IMR-90 (cell line): Measurements from ENCODE around the gene CSK. TPM values are rescaled to one million over a fixed set of nuclear protein-coding genes. Genes with fewer than 3 reads are reported as not detected.

Experiments used
- ATAC-seq: fragments of 200-7000 bp; cut with Tn5 transposase; 2 replicates; pipeline ENCODE4 v1.9.1; 2020; ENCODE audit warnings: low read depth, mild to moderate bottlenecking, moderate library complexity
- BruUV-seq: library from RNA; stranded (reverse); fragments of 400-500 nt; replicated peaks from 2 replicates; lab custom pipeline; 2021; lab: Mats Ljungman, UMichigan
- CTCF ChIA-PET: fragments of 300-600 bp; formaldehyde crosslinking; extraction: SDS; loops from one replicate; lab custom pipeline; 2021; ENCODE audit warnings: antibody characterized with exemption; lab: Yijun Ruan, JAX
- POLR2A ChIA-PET: fragments of 300-600 bp; sonication (Branson Sonifier 250); formaldehyde crosslinking; loops from one replicate; lab custom pipeline; 2022; ENCODE audit warnings: antibody characterized with exemption; ENCODE audit not compliant: unreplicated experiment; lab: Charles Lee
- DNase-seq: peaks from one replicate; pipeline ENCODE4 v3.0.0; 2013
- H2AFZ ChIP-seq: replicated peaks from 2 replicates; pipeline ENCODE3; 2013; ENCODE audit warnings: low read length, mild to moderate bottlenecking; ENCODE audit not compliant: poor library complexity
- H2AK5ac ChIP-seq: 2 replicates; pipeline ENCODE4 v1.6.1; 2013; ENCODE audit warnings: low read depth, low read length, inconsistent platforms
- H2AK9ac ChIP-seq: replicated peaks from 2 replicates; pipeline ENCODE3; 2013; ENCODE audit warnings: mild to moderate bottlenecking, low read depth, low read length, moderate library complexity; ENCODE audit not compliant: poor library complexity
- H2BK120ac ChIP-seq: 2 replicates; pipeline ENCODE4 v1.6.1; 2013; ENCODE audit warnings: low read depth, low read length, inconsistent platforms
- H2BK15ac ChIP-seq: 3 replicates; pipeline ENCODE4 v1.6.1; 2013; ENCODE audit warnings: low read depth, low read length, inconsistent platforms
- H2BK20ac ChIP-seq: 2 replicates; pipeline ENCODE4 v1.6.1; 2013; ENCODE audit warnings: low read depth, mild to moderate bottlenecking, inconsistent platforms, low read length, moderate library complexity
- H2BK5ac ChIP-seq: 2 replicates; pipeline ENCODE4 v1.6.1; 2013; ENCODE audit warnings: mild to moderate bottlenecking, low read depth, low read length, inconsistent platforms; ENCODE audit not compliant: poor library complexity, severe bottlenecking
- H3K14ac ChIP-seq: replicated peaks from 2 replicates; pipeline ENCODE4 v1.6.1; 2013; ENCODE audit warnings: low read depth, low read length, inconsistent platforms
- H3K18ac ChIP-seq: 2 replicates; pipeline ENCODE4 v1.6.1; 2013; ENCODE audit warnings: low read depth, low read length, control low read depth
- H3K23ac ChIP-seq: 2 replicates; pipeline ENCODE4 v1.6.1; 2013; ENCODE audit warnings: low read depth, low read length, inconsistent platforms
- H3K27ac ChIP-seq: 2 replicates; pipeline ENCODE4 v1.5.1; 2013; ENCODE audit warnings: mild to moderate bottlenecking, control low read depth, low read length; ENCODE audit not compliant: insufficient read depth
- H3K27me3 ChIP-seq: 2 replicates; pipeline ENCODE4 v1.6.1; 2013; ENCODE audit warnings: low read length; ENCODE audit not compliant: control insufficient read depth, insufficient read depth
- H3K36me3 ChIP-seq: 2 replicates; pipeline ENCODE4 v1.6.1; 2013; ENCODE audit warnings: low read length, mixed read lengths; ENCODE audit not compliant: control insufficient read depth, insufficient read depth
- H3K4ac ChIP-seq: 2 replicates; pipeline ENCODE4 v1.6.1; 2013; ENCODE audit warnings: low read depth, low read length, inconsistent platforms
- H3K4me1 ChIP-seq: 2 replicates; pipeline ENCODE4 v1.6.1; 2013; ENCODE audit warnings: low read length, mixed read lengths; ENCODE audit not compliant: control insufficient read depth, insufficient read depth
- H3K4me2 ChIP-seq: 2 replicates; pipeline ENCODE4 v1.6.1; 2013; ENCODE audit warnings: low read depth, mild to moderate bottlenecking, control low read depth, low read length, moderate library complexity
- H3K4me3 ChIP-seq: 2 replicates; pipeline ENCODE4 v1.5.1; 2013; ENCODE audit warnings: low read depth, mild to moderate bottlenecking, control low read depth, low read length, moderate library complexity; ENCODE audit not compliant: insufficient read depth
- H3K56ac ChIP-seq: 2 replicates; pipeline ENCODE4 v1.6.1; 2013; ENCODE audit warnings: low read length, inconsistent platforms; ENCODE audit not compliant: insufficient read depth; ENCODE audit errors: extremely low read depth
- H3K79me1 ChIP-seq, 2 experiments: 2 replicates each; pipeline ENCODE4 v1.6.1; 2013; ENCODE audit warnings: low read length in 2 of 2, inconsistent platforms in 1 of 2, low read depth in 1 of 2
- H3K9ac ChIP-seq: 2 replicates; pipeline ENCODE4 v1.6.1; 2013; ENCODE audit warnings: low read depth, low read length, control low read depth
- H3K9me1 ChIP-seq: 2 replicates; pipeline ENCODE4 v1.6.1; 2013; ENCODE audit warnings: low read length, inconsistent platforms; ENCODE audit not compliant: insufficient read depth
- H3K9me3 ChIP-seq: 2 replicates; pipeline ENCODE4 v1.6.1; 2013; ENCODE audit warnings: low read length; ENCODE audit not compliant: control insufficient read depth, insufficient read depth
- H4K20me1 ChIP-seq: 2 replicates; pipeline ENCODE4 v1.6.1; 2013; ENCODE audit warnings: low read length, inconsistent platforms; ENCODE audit not compliant: insufficient read depth
- H4K5ac ChIP-seq: 2 replicates; pipeline ENCODE4 v1.6.1; 2013; ENCODE audit warnings: mild to moderate bottlenecking, low read depth, low read length, control low read depth
- H4K8ac ChIP-seq, 2 experiments: 2 replicates each; pipeline ENCODE4 v1.6.1; 2013; ENCODE audit warnings: low read depth in 2 of 2, low read length in 2 of 2, control low read depth in 1 of 2, inconsistent platforms in 1 of 2
- H4K91ac ChIP-seq: 2 replicates; pipeline ENCODE4 v1.6.1; 2013; ENCODE audit warnings: low read depth, low read length, inconsistent platforms; ENCODE audit not compliant: insufficient read depth
- MAZ ChIP-seq: IDR thresholded peaks from 2 replicates; pipeline ENCODE4 v1.6.1; 2012; ENCODE audit warnings: low read depth, mild to moderate bottlenecking, low read length, improper control_type of control experiment, moderate library complexity, borderline replicate concordance
- NFE2L2 ChIP-seq: fragments of 150-350 bp; IDR thresholded peaks from 2 replicates; pipeline ENCODE4 v1.6.1; 2016; ENCODE audit warnings: low read depth, mild to moderate bottlenecking, low read length
- WGBS, 2 experiments: methylation state at CpG; one replicate each; pipeline versions ENCODE4 v1.1.5 to v1.1.7; 2013; ENCODE audit warnings: missing lambda C conversion rate in 2 of 2; ENCODE audit not compliant: insufficient read length in 1 of 2; ENCODE audit errors: extremely low coverage in 2 of 2; 5-methylcytosine and 5-hydroxymethylcytosine counted together
- dilution Hi-C: fragments of 300-500 bp; cut with HindIII; formaldehyde crosslinking; loops from one replicate; pipeline ENCODE4 v1.14.3; 2018; ENCODE audit warnings: low sequenced_read_pairs; ENCODE audit not compliant: unreplicated experiment
- in situ Hi-C: fragments of 300-500 bp; cut with MboI; formaldehyde crosslinking; loops from 3 replicates; pipeline ENCODE4 v1.14.3; 2019; ENCODE audit warnings: low sequenced_read_pairs, inconsistent platforms, mixed read lengths
- intact Hi-C: fragments of 100-400 bp; cut with micrococcal nuclease; formaldehyde crosslinking; loops from 2 replicates; pipeline ENCODE4 v1.10.0; 2022
- polyA plus RNA-seq, 3 experiments: library from polyadenylated mRNA; depleted of rRNA; stranded (reverse); fragments of >200 nt; gene quantifications; 2 replicates each; pipeline ENCODE4 v1.2.3, GENCODE V29; 2012; ENCODE audit warnings: low replicate concordance in 1 of 3
- total RNA-seq: library from RNA; depleted of rRNA; stranded (reverse); fragments of >200 nt; gene quantifications from 2 replicates; pipeline ENCODE4 v1.2.3, GENCODE V29; 2012

The CSK gene
- total and polyA plus RNA-seq, 2 of the 4 experiments (the other 2 are of a cell fraction), result 10.8 to 54.0 TPM

- H3K27ac ChIP-seq, result no peak overlapping the region
- dilution Hi-C loops, result no loop called here
- H3K9me3 ChIP-seq, result no peaks in the 10 kb centered on the region
- no peak overlapping the region for H3K4me2 ChIP-seq
- TF ChIP-seq NFE2L2, result no peak
- no peak for TF ChIP-seq MAZ
- POLR2A ChIA-PET, result no interaction called here
- no peak overlapping the region for H2BK120ac ChIP-seq
- DNase-seq (no peak), ATAC-seq (no peak)
- no peak overlapping the region for H4K8ac ChIP-seq
- no peak overlapping the region for H3K4ac ChIP-seq
- H3K9me1 ChIP-seq, result 0 out of 2 replicates have a peak, but pooled peaks cover 3% of the 10 kb centered on the region
- WGBS, 2 experiments, result 100% methylated on average over 2 of the region's 4 CpGs; no CpG with 5 or more reads in 1 of the 2 experiments
- no peak overlapping the region for H3K23ac ChIP-seq
- peaks cover 4% of the 10 kb centered on the region; the same call in 1 of the 2 replicates for H3K4me1 ChIP-seq
- H4K20me1 ChIP-seq, result no peaks in the 10 kb centered on the region
- no peak overlapping the region for H2BK5ac ChIP-seq
- no peak overlapping the region for H3K56ac ChIP-seq
- no peak overlapping the region for H2AFZ ChIP-seq
- H3K79me1 ChIP-seq, result peaks cover 0 to 17% of the 10 kb centered on the region in 2 experiments; a peak in 1 of 4 replicates
- H3K36me3 ChIP-seq, result peaks cover 31% of the 10 kb centered on the region
- no peak overlapping the region for H4K5ac ChIP-seq
- H2BK15ac ChIP-seq, result no peak overlapping the region
- no peak overlapping the region for H3K18ac ChIP-seq
- no TSS peak for BruUV-seq
- H2AK5ac ChIP-seq, result no peak overlapping the region
- H2BK20ac ChIP-seq, result no peak overlapping the region
- no peak overlapping the region for H3K9ac ChIP-seq
- in situ Hi-C loops, result no loop called here
- CTCF ChIA-PET, result interaction anchor here (0.5 kb wide), 1 partner anchor 221 kb away, joined by 6 read pairs; no protein-coding TSS in a partner anchor
- H3K27me3 ChIP-seq, result no peaks in the 10 kb centered on the region
- H2AK9ac ChIP-seq, result no peak overlapping the region
- intact Hi-C loops, result no loop called here
- H4K91ac ChIP-seq, result no peak overlapping the region
- no peak overlapping the region for H3K14ac ChIP-seq
- no peak overlapping the region for H3K4me3 ChIP-seq
These were observed 63.7 kb downstream of the CSK start for GRCh38 chr15:74845581-74845980.
